OCI-LY7 (cell line): Measurements from ENCODE around the gene OTOP3.

Experiments
- CTCF ChIP-seq: fragments of 200-600 bp; sonication (generic); conservative IDR thresholded peaks from 2 replicates; pipeline ENCODE4 v1.5.1; 2014; ENCODE audit warnings: mild to moderate bottlenecking, antibody characterized with exemption, low read length, moderate library complexity, mixed read lengths
- EZH2phosphoT487 ChIP-seq: fragments of 200-600 bp; sonication (generic); IDR thresholded peaks from 2 replicates; pipeline ENCODE4 v1.6.1; 2018; ENCODE audit warnings: low read depth, borderline replicate concordance, mild to moderate bottlenecking, mixed run types, antibody characterized with exemption, low read length, moderate library complexity, mixed read lengths

- TF ChIP-seq CTCF (peak; percentile 32; the same call in 1 of the 2 replicates), EZH2phosphoT487 (no peak)
Observed at GRCh38 chr17:74919440-74920305, 16.0 kb upstream of the OTOP3 start.
